Activated CD8-positive, alpha-beta memory T cell treated with anti-CD3 and anti-CD28 coated beads for 24 hours (primary cell): Measurements from ENCODE around the gene BATF.
"Not testable (repeated sequence)": the region's sequence is repeated elsewhere in the genome, so short reads cannot be mapped to it uniquely, and the experiment has no call there.

Source experiments
- DNase-seq: peaks from one replicate; pipeline ENCODE4 v3.0.0-alpha.2; 2020

Gene BATF, protein sequence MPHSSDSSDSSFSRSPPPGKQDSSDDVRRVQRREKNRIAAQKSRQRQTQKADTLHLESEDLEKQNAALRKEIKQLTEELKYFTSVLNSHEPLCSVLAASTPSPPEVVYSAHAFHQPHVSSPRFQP

DNA sequence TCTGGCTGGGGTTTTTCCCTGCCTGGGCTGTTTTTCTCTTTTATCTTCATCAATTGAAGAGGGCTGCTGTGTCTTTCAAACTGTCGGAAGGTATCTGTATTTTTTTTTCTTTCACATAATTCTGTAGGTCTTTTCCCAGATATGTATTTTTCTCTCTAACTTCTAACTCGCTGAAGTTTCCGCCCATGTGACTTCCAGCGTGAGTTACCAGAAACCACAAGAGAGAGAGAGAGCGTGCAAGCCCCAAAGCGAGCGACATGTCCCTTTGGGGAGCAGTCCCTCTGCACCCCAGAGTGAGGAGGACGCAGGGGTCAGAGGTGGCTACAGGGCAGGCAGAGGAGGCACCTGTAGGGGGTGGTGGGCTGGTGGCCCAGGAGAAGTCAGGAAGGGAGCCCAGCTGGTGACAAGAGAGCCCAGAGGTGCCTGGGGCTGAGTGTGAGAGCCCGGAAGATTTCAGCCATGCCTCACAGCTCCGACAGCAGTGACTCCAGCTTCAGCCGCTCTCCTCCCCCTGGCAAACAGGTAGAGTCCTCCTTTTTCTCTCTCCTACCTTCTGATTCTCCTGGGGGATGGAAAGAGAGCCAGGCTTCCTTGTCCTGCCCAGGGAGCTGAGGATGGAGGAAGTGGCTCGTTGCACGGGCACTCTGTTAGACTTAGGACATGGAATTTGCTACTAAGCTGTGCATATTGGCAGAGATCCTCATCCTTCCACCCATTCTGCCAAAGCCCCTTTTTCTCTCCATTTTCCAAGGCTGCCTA, at the start of gene BATF:
TSS of gene BATF (plus strand) at position 246 of the 759 bp plus-strand sequence. CDS start at position 460, 214 bp downstream.
- DNase-seq, result peak; percentile 91

DNA sequence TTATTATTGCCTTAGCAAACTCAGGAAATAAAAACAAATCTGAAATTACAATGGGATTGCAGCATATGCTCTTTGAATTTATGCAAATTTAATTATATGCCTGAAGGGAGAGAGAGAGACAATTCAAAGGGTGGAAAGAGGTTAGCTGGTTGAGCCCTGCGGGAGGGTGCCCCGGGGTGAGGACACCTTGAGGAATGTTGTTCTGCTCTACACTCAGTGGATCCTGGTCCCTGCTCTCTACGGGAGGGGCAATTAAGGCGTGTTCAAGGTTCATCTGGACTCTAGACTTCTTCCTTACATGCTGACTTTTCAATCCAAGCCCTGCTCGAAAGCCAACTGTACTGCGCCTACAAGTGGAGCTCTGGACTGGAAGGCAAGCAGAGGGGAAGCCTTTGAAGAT, 48.1 kb upstream of the BATF start:
- DNase-seq, result not testable (repeated sequence)

DNA sequence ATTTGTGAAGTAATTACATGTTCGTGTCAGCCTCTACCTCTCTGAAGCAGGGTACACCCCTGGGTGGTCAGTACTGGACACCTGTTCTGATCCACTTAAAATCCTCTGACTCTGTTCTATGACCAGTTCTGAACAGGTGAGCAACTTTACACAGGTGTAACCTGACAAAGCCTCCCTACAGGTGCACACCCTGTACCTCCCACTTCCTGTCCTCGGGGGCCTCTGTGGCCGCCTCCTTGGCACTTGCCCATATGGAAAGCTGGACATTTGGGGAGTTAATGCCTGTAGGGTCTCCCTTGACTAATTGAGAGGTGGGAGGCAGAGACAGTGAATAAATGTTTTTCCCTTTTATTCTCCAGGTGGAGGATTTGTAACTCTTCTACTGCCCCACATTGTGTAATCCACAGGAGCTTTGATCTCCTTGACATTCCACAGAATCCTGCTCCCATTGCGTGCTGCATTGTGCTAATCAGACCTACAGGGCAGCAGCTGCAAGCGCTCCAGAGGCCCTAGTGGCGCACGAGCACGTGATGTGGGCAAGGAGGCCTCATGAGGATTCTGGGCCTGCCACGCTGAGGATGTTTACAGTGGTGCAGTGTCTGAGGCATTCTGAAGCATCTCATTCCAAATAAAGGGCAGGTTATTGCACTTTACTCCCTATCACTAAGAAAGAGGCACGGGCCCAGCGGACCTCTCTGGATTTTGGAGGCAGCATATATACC, 45.8 kb upstream of the BATF start:
- DNase-seq, result no peak

DNA sequence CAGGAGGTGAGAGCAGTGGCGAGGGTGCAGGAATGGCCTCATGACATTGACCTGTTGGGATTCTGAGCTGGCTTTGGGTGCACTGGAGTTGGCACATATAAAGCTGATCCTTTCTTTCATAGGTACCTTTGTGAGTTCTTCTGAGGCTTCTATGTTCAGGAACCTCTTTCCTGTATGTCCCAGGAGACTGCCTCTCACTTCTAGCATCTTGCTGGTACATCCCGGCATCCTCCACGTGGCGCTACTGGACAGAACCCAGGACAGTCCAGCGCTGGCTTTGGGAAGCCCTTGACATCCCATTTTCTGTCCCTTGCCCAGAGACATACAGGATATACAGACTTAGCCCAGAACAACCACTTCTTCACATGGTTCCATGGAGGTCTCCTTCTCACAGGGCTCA, 44.4 kb upstream of the BATF start:
- DNase-seq, result no peak

DNA sequence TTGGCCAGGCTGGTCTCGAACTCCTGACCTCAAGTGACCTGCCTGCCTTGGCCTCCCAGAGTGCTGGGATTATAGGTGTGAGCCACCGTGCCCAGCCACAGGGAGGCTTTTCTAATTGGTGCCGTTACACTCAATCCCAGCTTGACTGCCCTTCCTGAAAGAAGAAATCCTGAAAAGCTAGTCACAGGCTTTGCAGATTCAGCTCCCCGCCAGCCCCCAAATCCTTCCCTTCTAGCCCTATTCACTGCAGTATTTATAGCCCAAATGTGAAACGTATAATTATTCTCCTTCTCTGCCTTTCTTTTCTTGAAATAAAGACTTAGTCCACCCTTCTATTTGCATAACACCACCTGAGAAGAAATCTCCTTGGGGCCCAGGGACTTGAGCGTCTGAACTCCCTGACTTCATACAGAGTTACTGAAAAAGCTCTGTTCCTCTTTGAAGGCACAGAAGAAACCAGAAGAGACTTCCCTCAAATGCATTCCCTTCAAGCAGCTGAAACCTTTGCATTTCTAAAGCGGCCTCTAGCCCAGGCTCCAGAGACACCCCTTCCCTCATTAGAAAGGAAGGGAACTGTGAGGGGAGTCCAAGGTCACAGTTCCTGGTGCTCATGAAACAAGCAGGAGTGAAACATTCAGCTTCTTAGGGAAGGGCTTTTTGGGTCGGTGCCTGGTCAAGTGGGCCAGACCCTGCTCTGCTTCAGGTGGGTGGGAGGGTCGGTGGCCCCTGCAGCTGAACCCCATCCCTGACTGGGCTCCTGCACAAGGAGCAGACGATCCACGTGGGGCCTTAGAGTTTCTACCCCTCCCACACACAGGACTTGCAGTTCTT, 42.3 kb upstream of the BATF start:
- peak; percentile 40 for DNase-seq

DNA sequence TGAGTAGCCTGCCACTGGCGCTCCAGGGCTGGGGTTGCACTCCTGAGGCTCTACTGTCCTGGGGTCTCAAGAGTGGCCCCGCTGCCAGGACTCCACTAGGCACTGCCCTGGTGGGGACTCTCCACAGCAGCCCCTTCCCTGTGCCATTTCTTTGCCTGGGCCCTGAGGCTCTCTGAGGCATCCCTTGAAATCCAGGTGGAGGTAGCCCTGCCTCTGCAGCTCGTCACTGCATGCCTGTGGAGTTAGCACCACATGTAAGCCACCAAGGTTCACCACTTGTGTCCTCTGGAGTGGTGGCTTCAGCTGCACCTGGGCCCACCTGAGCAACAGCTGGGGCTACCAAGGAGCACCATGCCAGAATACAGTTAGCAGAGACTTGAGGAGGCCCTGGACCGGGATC, 39.9 kb upstream of the BATF start:
- DNase-seq, result no peak

DNA sequence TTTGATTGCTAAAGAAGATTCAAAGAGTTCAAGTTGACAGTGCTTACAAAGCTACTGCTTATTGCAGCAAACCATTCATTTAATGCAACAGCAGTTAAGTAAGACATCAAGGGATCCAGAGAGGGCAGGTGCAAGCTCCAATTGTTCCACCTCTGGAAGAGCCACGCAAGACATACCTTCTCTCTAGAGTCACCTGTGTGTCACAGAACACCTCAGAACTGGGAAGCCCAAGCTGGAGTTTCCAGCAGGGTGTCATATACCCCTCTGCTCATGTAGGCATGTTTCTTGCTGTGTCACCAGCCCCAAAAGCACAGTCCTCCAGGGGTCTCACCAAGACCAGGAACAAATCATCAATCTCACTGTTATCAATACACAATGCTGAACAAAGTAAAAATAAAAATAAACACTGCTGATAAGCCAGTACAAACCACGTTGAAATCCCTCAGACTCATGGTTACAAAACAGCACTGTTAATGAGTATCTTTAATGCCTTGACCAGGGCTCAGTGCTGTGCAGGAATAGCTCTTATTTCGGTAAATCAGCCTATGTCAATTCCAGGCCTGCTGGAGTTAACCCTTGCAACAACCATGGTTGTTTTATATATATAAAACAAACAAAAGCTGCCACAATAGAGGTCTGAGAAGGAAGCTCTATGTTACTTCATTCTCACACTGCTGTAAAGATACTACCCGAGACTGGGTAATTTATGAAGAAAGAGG, 37.4 kb upstream of the BATF start:
- no peak for DNase-seq

DNA sequence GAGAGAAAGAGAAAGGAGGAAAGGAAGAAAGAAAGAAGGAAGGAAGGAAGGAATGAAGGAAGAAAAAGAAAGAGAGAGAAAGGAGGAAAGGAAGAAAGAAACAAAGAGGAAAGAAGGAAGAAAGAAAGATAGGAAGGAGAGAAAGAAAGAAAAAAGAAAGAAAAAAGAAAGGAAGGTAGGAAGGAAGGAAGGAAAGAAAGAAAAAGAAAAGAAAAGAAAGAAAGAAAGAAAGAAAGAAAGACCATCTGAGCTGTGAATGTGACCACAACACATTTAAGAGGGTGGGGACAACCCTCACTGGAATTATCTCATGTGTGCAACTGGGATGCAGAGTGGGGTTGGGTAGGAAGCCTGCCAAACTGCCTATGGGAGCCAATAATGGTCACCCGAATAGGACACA, 36.0 kb upstream of the BATF start:
- no peak for DNase-seq

DNA sequence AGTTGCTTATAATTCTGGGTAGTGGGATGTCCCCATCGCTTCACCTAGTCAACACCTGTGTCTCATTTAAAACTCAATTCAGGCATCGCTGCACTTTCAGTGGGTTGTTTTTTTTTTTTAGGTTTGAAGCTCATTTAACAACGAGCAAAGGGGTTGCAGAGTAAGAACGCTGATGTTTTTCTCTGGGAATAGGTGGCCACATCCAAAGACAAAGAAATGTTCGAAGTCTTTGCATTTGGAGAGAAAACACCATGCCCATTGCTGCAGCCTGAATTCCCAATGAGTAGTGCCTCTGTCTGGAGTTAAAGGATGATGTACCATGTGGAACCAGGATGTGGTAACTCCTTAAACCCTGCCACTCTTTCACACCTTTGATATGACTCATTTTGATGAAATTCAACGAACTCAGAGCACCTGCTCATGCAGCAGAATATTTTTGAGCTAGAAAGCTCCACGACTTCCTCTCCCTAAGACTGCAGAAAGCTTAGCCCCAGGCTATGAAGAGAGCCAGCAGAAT, 35.1 kb upstream of the BATF start:
- peak; percentile 73 for DNase-seq

DNA sequence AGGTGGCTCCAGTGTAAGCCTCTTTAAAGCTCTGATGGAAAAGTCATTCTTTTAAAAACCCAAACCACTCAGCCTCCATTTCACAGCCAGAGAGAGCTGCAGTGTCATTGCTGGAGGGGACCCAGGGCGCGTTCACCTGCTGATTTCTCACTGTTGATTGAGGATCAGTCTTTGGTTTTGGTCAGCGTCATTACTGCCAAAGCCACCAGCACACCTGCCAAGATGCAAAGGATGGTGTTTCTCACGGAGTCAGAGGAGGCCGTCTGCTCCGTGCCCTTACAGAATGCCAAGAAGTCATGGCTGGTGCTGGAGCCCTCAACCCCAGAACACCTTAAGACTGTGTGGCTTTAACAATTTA, 32.8 kb upstream of the BATF start:
- no peak for DNase-seq

DNA sequence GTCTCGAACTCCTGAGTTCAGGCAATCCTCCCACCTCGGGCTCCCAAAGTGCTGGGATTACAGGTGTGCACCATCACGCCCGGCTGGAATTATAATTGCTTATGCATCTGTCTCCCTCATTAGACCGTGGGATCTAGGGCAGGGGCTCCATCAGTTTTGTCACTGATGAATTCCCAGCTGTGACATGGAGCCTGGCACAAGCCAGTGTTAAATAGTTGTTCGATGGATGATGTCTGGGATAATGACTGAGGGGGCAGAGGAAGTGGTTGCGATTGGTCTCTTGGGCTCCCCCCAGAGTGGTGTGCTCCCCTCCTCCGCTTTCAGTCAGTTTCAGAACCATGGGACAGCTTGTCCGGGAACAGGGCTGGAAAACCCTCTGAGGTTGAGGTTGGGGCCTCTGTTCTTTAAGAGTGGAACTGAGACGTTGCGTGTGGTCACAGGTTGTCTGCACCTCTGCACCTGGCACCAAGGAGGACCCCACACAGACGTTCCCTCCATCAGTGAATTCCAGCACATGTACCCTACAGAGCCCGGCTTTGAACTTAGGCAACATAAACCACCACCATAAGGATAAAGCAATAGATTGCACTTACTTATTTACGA, 30.8 kb upstream of the BATF start:
- DNase-seq, result no peak

DNA sequence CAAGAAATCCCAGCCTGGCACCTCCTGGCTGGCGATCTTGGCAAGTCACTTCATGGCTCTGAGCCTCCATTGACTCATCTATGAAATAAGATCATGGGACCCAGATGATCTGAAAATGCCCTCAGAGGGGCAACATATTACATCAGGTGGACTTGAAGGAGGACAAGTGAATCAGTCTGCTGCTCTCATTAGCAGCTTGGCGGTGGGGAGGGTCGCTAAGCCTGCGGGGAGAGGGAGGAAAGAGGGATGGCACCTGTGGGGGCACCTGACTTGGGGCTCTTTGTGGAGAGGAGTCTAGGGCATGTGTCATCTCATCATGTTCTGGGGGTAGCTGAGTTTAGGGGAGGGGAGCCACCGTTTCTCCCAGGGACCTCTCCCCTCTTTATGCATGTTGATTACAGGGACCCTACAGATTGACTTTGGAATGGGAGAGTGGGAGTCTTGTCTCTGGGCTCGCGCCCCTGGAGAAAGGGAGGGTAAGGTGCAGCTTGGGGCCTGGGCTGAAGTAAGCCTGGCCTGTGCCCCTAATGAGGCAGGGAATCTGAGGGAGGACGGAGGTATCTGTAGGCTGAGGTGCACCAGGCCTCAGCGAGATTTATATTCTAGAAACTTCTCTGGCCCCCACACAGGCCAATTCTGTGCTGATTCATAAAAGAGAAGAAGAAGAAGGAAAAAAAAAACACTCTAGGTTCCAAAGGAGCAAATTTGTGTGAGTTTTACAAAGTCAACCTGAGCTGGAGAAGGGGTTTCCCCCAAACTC, 29.3 kb upstream of the BATF start:
- DNase-seq, result no peak

DNA sequence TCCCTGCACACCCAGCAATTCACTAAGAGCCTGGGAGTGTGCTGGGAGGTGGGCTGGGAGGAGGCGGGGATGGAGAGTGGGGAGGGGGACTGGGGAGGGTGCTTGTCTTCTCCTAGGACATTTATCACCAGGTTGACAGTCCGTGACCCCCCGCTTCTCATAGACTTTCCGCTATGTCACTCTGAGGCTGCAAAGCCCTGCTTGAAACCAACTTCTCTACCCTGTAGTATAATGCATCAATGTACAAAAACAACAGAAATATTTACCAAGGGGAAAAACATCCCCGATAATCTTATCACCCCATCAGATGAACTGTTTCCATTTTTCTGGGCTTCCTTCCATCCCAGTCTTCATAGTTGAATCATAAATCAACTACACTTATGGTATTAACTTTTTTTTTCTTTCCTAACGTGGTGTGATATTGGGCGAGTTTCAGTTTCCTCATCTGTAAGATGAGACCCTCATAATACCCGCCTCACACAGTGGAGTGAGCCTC, 28.6 kb upstream of the BATF start:
- no peak for DNase-seq

DNA sequence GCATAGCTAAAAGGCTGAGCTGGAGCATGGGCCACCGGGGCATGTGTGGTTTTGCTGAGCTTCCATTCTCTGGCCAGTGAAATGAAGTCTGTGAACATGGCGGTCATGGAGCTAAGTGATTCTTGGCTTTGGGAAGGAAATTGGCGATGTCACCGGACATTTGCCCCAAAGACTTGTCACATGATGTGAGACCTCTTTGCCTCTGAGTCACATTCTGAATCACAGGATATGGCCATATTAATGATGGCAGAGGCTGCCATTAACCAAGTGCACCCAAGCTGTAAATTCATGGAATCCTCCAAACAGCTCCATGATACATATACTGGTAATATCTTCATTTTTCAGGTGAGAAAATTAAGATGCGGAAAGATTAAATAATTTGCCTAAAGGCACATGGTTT, 27.4 kb upstream of the BATF start:
- no peak for DNase-seq

DNA sequence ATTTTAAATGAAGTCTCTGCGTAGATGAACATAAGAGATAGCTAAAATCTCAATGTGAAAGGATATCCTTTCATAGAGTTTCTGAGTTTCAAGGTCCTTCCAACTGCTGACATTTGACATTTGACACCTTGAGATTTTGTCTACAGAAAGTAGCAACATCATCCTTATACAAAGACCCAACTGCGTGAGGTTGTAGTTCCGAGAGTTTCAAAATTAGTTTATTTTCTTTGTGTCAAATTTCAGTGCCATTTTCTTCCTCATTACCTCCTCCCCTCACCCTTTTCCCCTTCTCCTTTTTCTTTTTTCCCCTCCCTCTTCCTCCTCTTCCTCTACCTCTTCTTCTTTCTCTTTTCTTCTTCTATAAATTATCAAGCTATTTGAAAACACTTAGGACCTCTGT, 26.9 kb upstream of the BATF start:
- no peak for DNase-seq

DNA sequence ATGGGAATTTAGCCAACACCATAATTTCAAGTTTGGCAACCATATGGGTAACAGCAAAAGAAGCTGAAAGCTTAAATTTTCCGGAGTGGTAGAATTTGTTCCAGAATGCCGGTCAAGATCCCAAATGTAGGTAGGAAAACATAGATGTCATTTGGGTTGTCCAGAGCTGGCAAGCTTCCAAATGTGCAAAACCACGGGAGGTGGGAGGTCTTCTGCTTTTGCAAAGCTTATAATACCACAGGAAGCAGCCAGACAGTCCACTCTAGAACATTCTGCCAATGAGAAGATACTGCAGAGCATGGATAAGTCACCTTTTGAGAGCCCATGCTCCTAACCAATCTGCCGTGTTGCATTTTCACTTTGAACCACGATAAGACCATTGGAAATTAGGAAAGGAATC, 26.4 kb upstream of the BATF start:
- no peak for DNase-seq

DNA sequence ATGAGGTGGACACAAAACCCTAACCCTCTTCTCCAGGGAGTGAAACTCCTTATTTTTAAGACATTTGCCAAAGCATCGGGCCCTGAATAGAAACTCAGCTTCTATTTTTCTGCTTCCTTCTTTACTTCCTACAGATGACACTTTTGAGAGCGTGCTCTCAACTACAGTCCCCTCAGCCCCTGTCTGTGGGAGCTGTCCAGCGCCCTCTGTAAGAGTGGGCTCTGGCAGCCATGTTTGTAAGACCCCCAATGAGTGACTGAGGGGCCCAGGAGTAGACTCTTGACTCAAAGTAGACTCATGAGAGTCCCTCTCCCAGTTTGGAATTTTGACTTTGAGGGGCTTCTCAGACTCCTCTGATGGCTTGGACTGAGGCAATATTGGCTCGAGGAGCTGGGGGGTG, 25.5 kb upstream of the BATF start:
- DNase-seq, result no peak

DNA sequence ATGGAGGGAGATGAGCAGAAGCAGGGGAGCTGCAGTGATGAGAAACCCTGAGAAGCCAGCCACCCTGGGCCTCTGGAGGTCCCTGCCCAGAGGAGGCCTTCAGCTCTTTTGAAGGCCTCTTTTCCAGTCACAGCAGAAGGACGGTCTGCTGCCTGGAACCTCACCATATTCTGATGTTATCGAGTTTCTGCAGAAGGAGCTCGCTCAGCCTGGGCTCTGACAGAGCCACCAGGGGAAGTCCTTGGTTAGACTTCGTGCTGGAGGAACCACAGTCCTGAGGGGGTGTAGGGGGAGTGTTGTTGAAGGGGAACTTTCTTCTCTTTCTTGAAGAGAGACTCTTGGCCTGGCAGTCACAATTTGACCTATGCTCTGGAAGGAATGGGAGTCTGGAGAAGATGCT, 25.1 kb upstream of the BATF start:
- no peak for DNase-seq

DNA sequence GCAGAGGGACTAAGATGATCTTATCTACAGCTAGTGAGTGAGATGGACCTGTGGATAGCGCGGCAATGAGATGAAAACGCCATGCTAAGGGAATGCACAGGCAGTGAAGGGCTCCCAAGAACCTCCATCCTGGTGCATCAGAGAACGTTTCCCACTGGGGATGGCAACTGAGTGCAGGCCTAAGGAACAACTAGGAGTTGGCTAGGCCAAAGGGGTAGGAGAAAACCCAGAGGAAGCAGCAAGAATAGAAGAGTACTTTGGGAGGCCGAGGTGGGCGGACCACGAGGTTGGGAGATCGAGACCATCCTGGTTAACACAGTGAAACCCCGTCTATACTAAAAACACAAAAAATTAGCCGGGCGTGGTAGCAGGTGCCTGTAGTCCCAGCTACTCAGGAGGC, 24.6 kb upstream of the BATF start:
- no peak for DNase-seq

DNA sequence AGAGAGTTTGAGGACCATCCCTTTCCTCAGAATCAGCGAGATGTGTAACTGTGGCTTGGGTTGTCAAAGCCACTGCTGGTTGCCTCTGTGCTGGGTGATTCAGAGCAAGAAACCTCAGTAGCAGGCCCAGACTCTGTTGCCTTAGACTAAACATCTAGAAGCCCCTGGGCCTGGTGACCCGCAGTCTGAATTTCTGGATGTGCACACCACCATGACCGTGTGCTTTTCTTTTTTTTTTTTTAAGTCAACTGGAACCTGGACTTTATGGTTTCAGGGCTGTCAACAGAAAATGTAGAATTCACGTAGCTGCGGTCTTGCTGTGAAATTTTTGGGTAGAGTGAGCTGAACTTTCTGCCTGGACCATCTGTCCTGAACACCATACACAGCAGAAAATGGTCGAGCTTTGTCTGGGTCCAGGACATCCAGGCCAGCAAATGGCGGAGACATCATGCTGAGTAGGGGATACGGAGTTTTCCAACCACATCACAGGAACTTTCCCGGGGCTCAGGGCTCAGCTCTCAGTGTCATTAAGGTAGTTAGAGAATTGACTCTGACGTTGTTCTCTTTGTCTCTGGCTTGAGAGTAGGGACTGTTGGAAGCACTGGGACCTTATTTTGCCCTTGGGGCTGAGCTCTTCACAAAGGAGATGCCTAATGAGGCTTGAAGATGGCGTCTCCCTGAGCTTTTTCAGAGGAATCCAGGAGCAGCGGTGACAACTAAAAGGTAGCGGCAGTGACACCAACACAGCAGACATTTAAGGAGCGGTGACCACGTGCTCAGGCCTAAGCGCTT, 23.0 kb upstream of the BATF start:
- DNase-seq, result no peak
